Thyroid gland (tissue), 4 donors: Measurements from ENCODE around the gene SIPA1L3.

Experiments
- POLR2A ChIP-seq, 2 donors: fragments of 450-650 bp; IDR thresholded peaks; one replicate each; pipeline ENCODE4 v1.6.1; 2017; ENCODE audit warnings: antibody characterized with exemption in 2 of 2, mild to moderate bottlenecking in 2 of 2, moderate library complexity in 1 of 2
- TF ChIP-seq, protein P1 (sequence below), 6 experiments: fragments of 200-600 bp in 3 of 6; fragments of 450-650 bp in 3 of 6; sonication (generic) in 3 of 6; IDR thresholded peaks; one replicate each; pipeline ENCODE4 v1.5.1; 2016 to 2019; ENCODE audit warnings: antibody characterized with exemption in 6 of 6, mild to moderate bottlenecking in 2 of 6, inconsistent platforms in 1 of 6, moderate library complexity in 1 of 6

DNA sequence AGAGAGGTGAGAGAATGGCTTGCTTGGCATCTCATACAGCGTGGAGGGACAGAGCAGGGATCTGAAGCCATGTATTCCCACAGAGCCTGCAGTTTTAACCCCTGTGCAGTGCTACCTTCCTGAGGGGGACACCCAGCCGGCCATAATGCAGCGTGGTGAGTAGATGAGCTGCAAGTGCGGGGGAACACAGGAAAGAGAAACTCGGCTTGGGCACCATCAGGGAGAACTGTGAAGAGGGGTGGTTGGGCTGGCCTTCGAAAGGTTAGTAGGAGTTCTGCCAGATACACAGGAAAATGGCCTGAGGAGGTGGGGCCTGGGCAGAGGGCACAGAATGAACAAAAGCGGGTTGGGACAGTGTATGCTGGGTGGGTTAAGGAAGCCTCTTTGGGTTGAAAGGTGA, 88.3 kb downstream of the SIPA1L3 start:
- TF ChIP-seq, protein P1, sequence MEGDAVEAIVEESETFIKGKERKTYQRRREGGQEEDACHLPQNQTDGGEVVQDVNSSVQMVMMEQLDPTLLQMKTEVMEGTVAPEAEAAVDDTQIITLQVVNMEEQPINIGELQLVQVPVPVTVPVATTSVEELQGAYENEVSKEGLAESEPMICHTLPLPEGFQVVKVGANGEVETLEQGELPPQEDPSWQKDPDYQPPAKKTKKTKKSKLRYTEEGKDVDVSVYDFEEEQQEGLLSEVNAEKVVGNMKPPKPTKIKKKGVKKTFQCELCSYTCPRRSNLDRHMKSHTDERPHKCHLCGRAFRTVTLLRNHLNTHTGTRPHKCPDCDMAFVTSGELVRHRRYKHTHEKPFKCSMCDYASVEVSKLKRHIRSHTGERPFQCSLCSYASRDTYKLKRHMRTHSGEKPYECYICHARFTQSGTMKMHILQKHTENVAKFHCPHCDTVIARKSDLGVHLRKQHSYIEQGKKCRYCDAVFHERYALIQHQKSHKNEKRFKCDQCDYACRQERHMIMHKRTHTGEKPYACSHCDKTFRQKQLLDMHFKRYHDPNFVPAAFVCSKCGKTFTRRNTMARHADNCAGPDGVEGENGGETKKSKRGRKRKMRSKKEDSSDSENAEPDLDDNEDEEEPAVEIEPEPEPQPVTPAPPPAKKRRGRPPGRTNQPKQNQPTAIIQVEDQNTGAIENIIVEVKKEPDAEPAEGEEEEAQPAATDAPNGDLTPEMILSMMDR (IDR thresholded peaks at IDR 0.05) = no peak
- TF ChIP-seq POLR2A (IDR thresholded peaks at IDR 0.05) = no peak
